Activated CD4-positive, alpha-beta T cell treated with anti-CD3 and anti-CD28 coated beads, Interleukin-2, amount 50 U/mL, for 4 hours (primary cell): Measurements from ENCODE around the gene SMPD1.
A peak's percentile ranks its signal among the peaks of the same experiment; 100 is the strongest.

Experiments
- DNase-seq, 2 experiments: peaks; one replicate each; pipeline ENCODE4 v3.0.0-alpha.2; 2020

The SMPD1 gene

DNA sequence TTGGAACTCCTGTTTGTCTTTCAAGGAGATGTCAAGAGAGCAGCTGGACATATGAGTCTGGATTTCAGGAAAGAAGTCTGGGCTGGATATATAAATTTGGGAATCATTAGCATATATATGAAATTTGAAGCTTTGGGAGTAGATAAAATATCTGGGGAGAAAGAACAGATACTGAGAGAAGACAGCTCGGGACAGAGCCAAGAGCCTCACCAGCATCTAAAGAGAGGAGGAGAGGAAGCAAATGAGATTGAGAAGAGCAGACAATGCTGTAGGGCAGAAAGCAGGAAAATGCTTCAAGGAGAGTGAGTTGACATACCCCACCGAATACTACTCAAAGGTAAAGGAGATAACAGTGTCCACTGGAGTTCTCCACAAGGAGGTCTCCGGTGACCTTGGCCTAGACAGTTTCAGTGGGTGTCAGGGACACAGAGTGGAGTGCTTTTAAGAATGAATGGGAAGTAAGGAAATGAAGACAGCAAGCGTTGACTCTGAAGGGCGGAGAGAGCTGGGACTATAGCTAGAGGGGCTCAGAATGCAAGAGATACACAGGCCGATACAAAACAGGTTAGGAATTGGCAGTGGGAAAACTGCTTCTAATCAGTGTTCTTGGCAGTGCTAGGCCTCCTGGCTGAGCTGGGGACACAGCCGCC, 27.8 kb downstream of the SMPD1 start:
- no peak for DNase-seq

- no peak for DNase-seq
These were observed 28.3 kb downstream of the SMPD1 start for GRCh38 chr11:6418557-6419008.

GRCh38 chr11:6419009-6419631, 28.8 kb downstream of the SMPD1 start, which contains the start of gene APBB1:
TSS of gene APBB1 (minus strand) at chr11:6419094. CDS start at chr11:6411347, 7,747 bp downstream.
- peak; percentile 52 to 62 for DNase-seq

DNA sequence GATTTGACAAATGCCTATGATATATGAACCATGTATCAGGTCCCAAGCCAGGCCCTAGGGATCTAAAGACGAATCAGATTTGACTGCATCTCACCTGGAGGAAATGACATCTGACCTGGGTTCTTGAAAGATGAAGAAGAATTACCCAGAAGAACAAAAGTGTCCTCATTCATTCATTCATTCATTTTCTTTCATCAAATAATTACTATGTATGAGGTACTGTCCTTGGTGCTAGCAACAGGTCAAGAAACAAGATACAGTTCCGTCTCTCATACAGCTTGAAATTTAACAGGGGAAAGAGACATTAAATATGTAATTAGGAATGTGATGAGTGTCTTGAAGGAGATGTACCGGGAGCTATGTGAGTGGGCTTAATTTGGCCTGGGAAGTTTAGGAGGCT, 30.4 kb downstream of the SMPD1 start:
- no peak for DNase-seq

DNA sequence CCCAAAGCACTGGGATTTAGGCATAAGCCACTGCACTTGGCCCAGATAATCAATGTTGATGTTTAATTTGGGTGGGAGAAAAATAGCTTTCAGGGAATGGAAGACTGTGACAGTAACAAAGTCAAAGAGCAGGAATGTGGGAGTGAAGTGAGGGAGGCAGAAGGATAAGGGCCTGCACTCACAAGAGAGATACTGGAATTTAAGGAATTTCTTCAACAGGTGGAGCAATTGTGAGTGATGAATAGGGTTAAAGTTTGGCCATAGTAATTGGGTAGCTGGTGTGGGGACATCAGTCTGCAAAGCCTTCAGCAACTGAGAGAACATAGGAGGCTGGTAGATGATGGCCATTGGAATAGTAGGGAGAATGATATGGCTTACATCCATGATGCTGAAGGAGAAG, 37.2 kb downstream of the SMPD1 start:
- no peak for DNase-seq

- DNase-seq, result no peak
These were observed 41.6 kb downstream of the SMPD1 start for GRCh38 chr11:6431861-6432260.

- DNase-seq, result no peak
These were observed 43.9 kb downstream of the SMPD1 start for GRCh38 chr11:6433998-6434660.

GRCh38 chr11:6437423-6437822, 47.1 kb downstream of the SMPD1 start:
- DNase-seq, result no peak

DNA sequence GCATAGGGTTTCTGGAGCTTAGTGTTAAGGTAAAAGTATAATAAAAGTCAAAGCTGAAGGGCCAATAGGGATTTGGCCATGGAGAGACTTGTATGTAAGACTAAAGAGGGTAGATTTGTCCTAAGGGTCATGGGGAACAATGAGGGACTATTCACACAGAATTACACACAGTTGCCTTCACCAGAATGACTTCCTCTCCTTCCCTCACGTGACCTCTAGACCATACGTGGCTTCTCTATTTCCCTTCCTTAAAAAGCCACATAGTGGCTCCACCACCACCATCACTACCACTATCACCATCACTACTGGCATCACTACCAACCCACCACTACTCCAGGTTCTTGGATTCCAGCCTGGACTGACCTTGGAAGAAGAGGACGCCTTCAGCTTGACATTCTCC, 47.7 kb downstream of the SMPD1 start:
- no peak for DNase-seq

DNA sequence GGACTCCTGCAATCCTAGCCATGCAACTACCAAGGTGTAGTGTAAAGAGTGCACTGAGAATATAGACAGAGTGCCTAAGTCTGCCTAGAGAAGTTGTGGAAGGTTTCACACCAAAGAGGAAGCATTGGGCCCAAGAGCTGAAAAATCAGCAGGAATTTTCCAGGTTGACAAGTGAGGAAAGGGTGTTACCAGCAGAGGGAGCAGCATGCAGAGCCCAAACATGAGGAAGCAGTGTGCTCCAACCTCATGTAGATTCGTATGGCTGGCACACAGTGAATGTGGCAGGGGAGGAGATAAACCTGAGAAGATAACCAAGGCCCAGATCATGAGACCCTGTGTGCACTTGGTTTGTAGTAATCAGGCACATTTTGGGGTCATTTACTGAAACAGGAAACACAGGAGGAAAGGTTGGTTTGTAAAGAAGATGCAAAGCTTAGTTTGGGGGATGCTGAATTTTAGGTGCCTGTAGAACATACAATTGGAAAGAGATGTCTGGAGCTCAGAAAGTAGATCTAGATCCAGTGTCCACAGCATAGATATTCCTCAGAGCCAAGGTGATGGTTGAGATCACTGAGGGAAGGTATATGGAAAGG, 48.8 kb downstream of the SMPD1 start:
- peak; percentile 14 to 30 for DNase-seq

- no peak for DNase-seq
These were observed 50.7 kb downstream of the SMPD1 start, which contains the start of gene HPX for GRCh38 chr11:6440906-6441358. TSS of gene HPX (minus strand) at chr11:6440987. CDS start at chr11:6440963, 24 bp downstream.

DNA sequence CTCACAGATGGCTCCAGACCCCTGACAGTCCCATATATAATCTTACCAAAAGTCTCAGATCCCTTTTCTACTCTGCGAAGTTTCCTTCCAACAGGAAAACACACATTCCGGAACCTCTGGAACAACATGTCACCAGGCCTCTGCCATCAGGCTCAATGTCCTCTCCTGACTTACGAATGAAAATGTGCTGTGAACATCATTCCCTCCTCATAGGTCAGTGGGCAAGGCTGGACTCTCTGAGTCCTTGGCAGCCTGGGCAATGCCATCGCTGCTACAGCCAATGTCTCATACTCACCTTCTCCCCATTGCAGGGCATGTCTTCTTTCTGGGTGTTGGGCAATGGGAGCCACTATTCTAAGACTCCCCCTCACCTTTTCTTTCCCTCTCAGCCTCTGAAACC, 52.2 kb downstream of the SMPD1 start:
- DNase-seq, result no peak

DNA sequence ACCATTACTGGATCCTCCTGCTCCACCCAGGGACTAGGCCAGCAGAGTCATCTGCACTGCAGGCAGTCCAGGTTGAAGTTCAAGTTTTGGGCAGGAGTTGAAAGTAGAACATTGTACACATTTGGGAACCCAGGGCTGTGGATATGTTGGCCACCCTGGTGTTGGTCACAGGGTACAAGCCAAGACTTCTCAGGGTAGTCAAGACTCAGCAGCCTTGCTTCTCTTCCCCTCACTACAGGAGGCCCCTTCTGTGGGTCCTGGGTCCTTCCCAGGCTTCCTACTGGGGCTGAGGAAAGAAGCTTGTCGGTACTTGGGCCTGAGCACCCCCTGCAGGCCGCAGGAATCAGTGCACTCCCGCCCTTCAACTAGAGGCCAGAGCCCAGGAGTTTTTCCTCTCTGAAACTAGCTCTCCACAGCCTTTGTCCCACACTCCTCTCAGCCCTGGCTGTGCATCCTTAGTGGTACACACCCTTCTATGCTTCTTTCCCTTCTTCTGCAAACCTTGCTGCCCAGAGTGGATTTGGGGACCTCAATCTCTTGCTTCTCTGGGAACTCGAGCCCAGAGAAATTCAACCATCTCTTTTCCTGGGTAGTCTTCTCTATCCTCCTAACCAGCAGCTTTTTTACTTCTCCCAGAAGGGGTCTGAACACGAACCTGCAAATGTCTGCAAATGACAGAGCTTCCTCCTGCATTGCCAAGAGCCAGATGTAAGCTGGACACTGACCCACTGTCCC, 53.2 kb downstream of the SMPD1 start:
- peak; percentile 41 to 42 for DNase-seq
